Esophagus muscularis mucosa (tissue), 4 donors: ENCODE results near the gene GRID2IP. TPM values are rescaled to one million over a fixed set of nuclear protein-coding genes. Genes with fewer than 3 reads are reported as not detected.

ENCODE experiments used
- DNase-seq: peaks from one replicate; pipeline ENCODE4 v3.0.0-alpha.2; 2017; ENCODE audit errors: extremely low spot score
- H3K27ac ChIP-seq, 4 donors: fragments of 200-600 bp; sonication (generic); replicated peaks in 1 of 4; 1 replicate in 3 of 4; 2 replicates in 1 of 4; pipeline ENCODE4 v1.5.1; 2016 to 2019; ENCODE audit warnings: mild to moderate bottlenecking in 1 of 4
- H3K27me3 ChIP-seq, 4 donors: fragments of 200-600 bp; sonication (generic); one replicate each; pipeline versions ENCODE4 v1.5.1 to v1.6.0; 2016 to 2019
- H3K36me3 ChIP-seq, 4 donors: fragments of 200-600 bp; sonication (generic); one replicate each; pipeline ENCODE4 v1.5.1; 2016 to 2019
- H3K4me1 ChIP-seq, 4 donors: fragments of 200-600 bp; sonication (generic); one replicate each; pipeline ENCODE4 v1.5.1; 2016 to 2019
- H3K4me3 ChIP-seq, 4 donors: fragments of 200-600 bp; sonication (generic); 1 replicate in 2 of 4; 2 replicates in 2 of 4; pipeline ENCODE4 v1.5.1; 2016 to 2019; ENCODE audit warnings: mild to moderate bottlenecking in 4 of 4, moderate library complexity in 1 of 4
- H3K9me3 ChIP-seq, 4 donors: fragments of 200-600 bp; sonication (generic); 1 replicate in 3 of 4; 2 replicates in 1 of 4; pipeline ENCODE4 v1.5.1; 2016 to 2019
- CTCF ChIP-seq, 3 experiments: fragments of 200-600 bp in 2 of 3; fragments of 450-650 bp in 1 of 3; sonication (generic) in 2 of 3; IDR thresholded peaks; one replicate each; pipeline ENCODE4 v1.5.1; 2017 to 2019; ENCODE audit warnings: antibody characterized with exemption in 3 of 3, mild to moderate bottlenecking in 2 of 3, moderate library complexity in 1 of 3
- EP300 ChIP-seq: sonication (generic); formaldehyde crosslinking; IDR thresholded peaks from one replicate; pipeline ENCODE4 v1.6.1; 2017; ENCODE audit warnings: antibody characterized with exemption
- POLR2A ChIP-seq: fragments of 450-650 bp; IDR thresholded peaks from one replicate; pipeline ENCODE4 v1.6.1; 2017; ENCODE audit warnings: antibody characterized with exemption, moderate library complexity, mild to moderate bottlenecking, low read depth
- POLR2AphosphoS5 ChIP-seq, 2 donors: sonication (generic); formaldehyde crosslinking; IDR thresholded peaks; one replicate each; pipeline ENCODE4 v1.6.1; 2017; ENCODE audit warnings: antibody characterized with exemption in 2 of 2
- WGBS: methylation state at CpG from one replicate; pipeline ENCODE4 v1.1.5; 2018; 5-methylcytosine and 5-hydroxymethylcytosine counted together
- intact Hi-C: fragments of 100-400 bp; cut with DNase I; formaldehyde crosslinking; loops from one replicate; pipeline ENCODE4 v1.15.1; 2023
- total RNA-seq, 4 donors: library from RNA; depleted of rRNA; stranded (reverse); fragments of >200 nt; gene quantifications; one replicate each; pipeline versions ENCODE4 v1.1.0 to v1.2.1, GENCODE V29; 2016

Gene GRID2IP
- total RNA-seq, 4 donors from 2014 or later: not detected

- DNase-seq: no peak
- no peaks in the 10 kb centered on the region for H3K9me3 ChIP-seq
- 86% methylated on average over 1 of the region's 1 CpG for WGBS
- intact Hi-C loops: no loop called here
- no peak overlapping the region for H3K27ac ChIP-seq
- H3K36me3 ChIP-seq: no peaks in the 10 kb centered on the region
- TF ChIP-seq POLR2AphosphoS5 (IDR thresholded peaks at IDR 0.05): no peak
- TF ChIP-seq POLR2A: no peak
- no peak for TF ChIP-seq CTCF (IDR thresholded peaks at IDR 0.05)
- TF ChIP-seq EP300: no peak
- H3K4me3 ChIP-seq: no peak overlapping the region
- H3K4me1 ChIP-seq: no peaks in the 10 kb centered on the region
- peaks cover 0 to 40% (median 7%) of the 10 kb centered on the region in 4 donors for H3K27me3 ChIP-seq
Measured at GRCh38 chr7:6542368-6542767, 8.9 kb downstream of the GRID2IP start.

- H3K27me3 ChIP-seq: peaks cover 0 to 86% (median 20%) of the 10 kb centered on the region in 4 donors
Measured at GRCh38 chr7:6536262-6537260, 14.7 kb downstream of the GRID2IP start.

GRCh38 chr7:6533893-6534495, 17.3 kb downstream of the GRID2IP start:
- Histone ChIP-seq H3K27me3 (peaks cover 0 to 93% (median 34%) of the 10 kb centered on the region in 4 donors), H3K36me3 (no peaks in the 10 kb centered on the region), H3K4me1 (peaks cover 12 to 24% (median 21%) of the 10 kb centered on the region in 4 donors), H3K4me3 (no peak overlapping the region), H3K27ac (no peak overlapping the region), H3K9me3 (no peaks in the 10 kb centered on the region)
- WGBS: 47% methylated on average over 12 of the region's 12 CpGs
- DNase-seq: no peak
- intact Hi-C loops: no loop called here
- TF ChIP-seq POLR2A: no peak

More at GRCh38 chr7:6536262-6537260, 14.7 kb downstream of the GRID2IP start:
- WGBS: 7% methylated on average over 12 of the region's 56 CpGs
- Histone ChIP-seq H3K36me3 (no peaks in the 10 kb centered on the region), H3K4me1 (peaks cover 9 to 12% (median 11%) of the 10 kb centered on the region in 4 donors), H3K9me3 (no peaks in the 10 kb centered on the region), H3K27ac (no peak overlapping the region), H3K4me3 (peak overlapping the region; percentile 23 to 44 (median 33))
- TF ChIP-seq CTCF (IDR thresholded peaks at IDR 0.05): no peak
- no peak for TF ChIP-seq POLR2AphosphoS5 (IDR thresholded peaks at IDR 0.05)
- no peak for TF ChIP-seq EP300
- no peak for TF ChIP-seq POLR2A
- intact Hi-C loops: no loop called here
- DNase-seq: no peak

GRCh38 chr7:6532516-6532915, 18.7 kb downstream of the GRID2IP start:
- H3K27ac ChIP-seq: no peak overlapping the region
- no peaks in the 10 kb centered on the region for H3K9me3 ChIP-seq
- no peak for TF ChIP-seq POLR2AphosphoS5 (IDR thresholded peaks at IDR 0.05)
- TF ChIP-seq EP300: no peak
- TF ChIP-seq POLR2A: no peak
- TF ChIP-seq CTCF (IDR thresholded peaks at IDR 0.05): no peak
- H3K27me3 ChIP-seq: peaks cover 0 to 93% (median 29%) of the 10 kb centered on the region in 4 donors
- intact Hi-C loops: no loop called here
- no peak for DNase-seq
- 50% methylated on average over 6 of the region's 7 CpGs for WGBS
- no peaks in the 10 kb centered on the region for H3K36me3 ChIP-seq
- H3K4me1 ChIP-seq: peaks cover 12 to 24% (median 21%) of the 10 kb centered on the region in 4 donors
- no peak overlapping the region for H3K4me3 ChIP-seq
